ENCODE data around the gene ACVR1C.

ACVR1C gene

GRCh38 chr2:157565550-157565949 lies 63.1 kb downstream of the ACVR1C start:
- H4K20me1 ChIP-seq (ENCODE audit: insufficient read depth, low read length) = no peaks in the 10 kb centered on the region
- no peak overlapping the region for H2AFZ ChIP-seq (ENCODE audit: low read length)

GRCh38 chr2:157559890-157560289 lies 68.8 kb downstream of the ACVR1C start:
- TF ChIP-seq EZH2 (optimal IDR thresholded peaks at IDR 0.05; ENCODE audit: low read depth, low read length) (no peak), EZH2phosphoT487 (IDR thresholded peaks at IDR 0.05; ENCODE audit: low read length) (no peak)
- TF ChIP-seq, protein P1, sequence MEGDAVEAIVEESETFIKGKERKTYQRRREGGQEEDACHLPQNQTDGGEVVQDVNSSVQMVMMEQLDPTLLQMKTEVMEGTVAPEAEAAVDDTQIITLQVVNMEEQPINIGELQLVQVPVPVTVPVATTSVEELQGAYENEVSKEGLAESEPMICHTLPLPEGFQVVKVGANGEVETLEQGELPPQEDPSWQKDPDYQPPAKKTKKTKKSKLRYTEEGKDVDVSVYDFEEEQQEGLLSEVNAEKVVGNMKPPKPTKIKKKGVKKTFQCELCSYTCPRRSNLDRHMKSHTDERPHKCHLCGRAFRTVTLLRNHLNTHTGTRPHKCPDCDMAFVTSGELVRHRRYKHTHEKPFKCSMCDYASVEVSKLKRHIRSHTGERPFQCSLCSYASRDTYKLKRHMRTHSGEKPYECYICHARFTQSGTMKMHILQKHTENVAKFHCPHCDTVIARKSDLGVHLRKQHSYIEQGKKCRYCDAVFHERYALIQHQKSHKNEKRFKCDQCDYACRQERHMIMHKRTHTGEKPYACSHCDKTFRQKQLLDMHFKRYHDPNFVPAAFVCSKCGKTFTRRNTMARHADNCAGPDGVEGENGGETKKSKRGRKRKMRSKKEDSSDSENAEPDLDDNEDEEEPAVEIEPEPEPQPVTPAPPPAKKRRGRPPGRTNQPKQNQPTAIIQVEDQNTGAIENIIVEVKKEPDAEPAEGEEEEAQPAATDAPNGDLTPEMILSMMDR (IDR thresholded peaks at IDR 0.05; ENCODE audit: low read length) = no peak
- H3K9me3 ChIP-seq (replicated peaks; ENCODE audit: insufficient read depth, low read length) = no peaks in the 10 kb centered on the region
- no peak overlapping the region for H3K9ac ChIP-seq (ENCODE audit: low read length)
- no peaks in the 10 kb centered on the region for H3F3A ChIP-seq (ENCODE audit: insufficient read depth, low read length)
- H3K27me3 ChIP-seq (replicated peaks; ENCODE audit: insufficient read depth, low read length) = no peaks in the 10 kb centered on the region
- no peaks in the 10 kb centered on the region for H3K79me2 ChIP-seq (ENCODE audit: low read length)
- no peaks in the 10 kb centered on the region for H3K9me2 ChIP-seq (replicated peaks; ENCODE audit: insufficient read depth, low read length)
- no peak for DNase-seq
- no peak overlapping the region for H3K4me2 ChIP-seq (ENCODE audit: low read depth, low read length)
- no peaks in the 10 kb centered on the region for H3K36me3 ChIP-seq (replicated peaks; ENCODE audit: insufficient read depth, low read length)
- H4K20me1 ChIP-seq (ENCODE audit: insufficient read depth, low read length) = no peaks in the 10 kb centered on the region
- H2AFZ ChIP-seq (ENCODE audit: low read length) = no peak overlapping the region
- H3K27ac ChIP-seq (ENCODE audit: low read length) = no peak overlapping the region
- H3K4me1 ChIP-seq (ENCODE audit: low read length) = peaks cover 17% of the 10 kb centered on the region
- H3K4me3 ChIP-seq (ENCODE audit: low read length) = no peak overlapping the region

More at GRCh38 chr2:157565550-157565949, 63.1 kb downstream of the ACVR1C start:
- Histone ChIP-seq H3K4me3 (ENCODE audit: low read length) (no peak overlapping the region), H3K36me3 (replicated peaks; ENCODE audit: insufficient read depth, low read length) (no peaks in the 10 kb centered on the region), H3F3A (ENCODE audit: insufficient read depth, low read length) (no peaks in the 10 kb centered on the region), H3K79me2 (ENCODE audit: low read length) (no peaks in the 10 kb centered on the region), H3K9me2 (replicated peaks; ENCODE audit: insufficient read depth, low read length) (no peaks in the 10 kb centered on the region), H3K4me1 (ENCODE audit: low read length) (no peaks in the 10 kb centered on the region), H3K27me3 (replicated peaks; ENCODE audit: insufficient read depth, low read length) (no peaks in the 10 kb centered on the region), H3K9ac (ENCODE audit: low read length) (no peak overlapping the region), H3K27ac (ENCODE audit: low read length) (no peak overlapping the region), H3K4me2 (ENCODE audit: low read depth, low read length) (no peak overlapping the region), H3K9me3 (replicated peaks; ENCODE audit: insufficient read depth, low read length) (no peaks in the 10 kb centered on the region)
- no peak for DNase-seq
- TF ChIP-seq, protein P1 (IDR thresholded peaks at IDR 0.05; ENCODE audit: low read length) = no peak
- TF ChIP-seq EZH2phosphoT487 (IDR thresholded peaks at IDR 0.05; ENCODE audit: low read length) = no peak
- TF ChIP-seq EZH2 (optimal IDR thresholded peaks at IDR 0.05; ENCODE audit: low read depth, low read length) = no peak

DNA sequence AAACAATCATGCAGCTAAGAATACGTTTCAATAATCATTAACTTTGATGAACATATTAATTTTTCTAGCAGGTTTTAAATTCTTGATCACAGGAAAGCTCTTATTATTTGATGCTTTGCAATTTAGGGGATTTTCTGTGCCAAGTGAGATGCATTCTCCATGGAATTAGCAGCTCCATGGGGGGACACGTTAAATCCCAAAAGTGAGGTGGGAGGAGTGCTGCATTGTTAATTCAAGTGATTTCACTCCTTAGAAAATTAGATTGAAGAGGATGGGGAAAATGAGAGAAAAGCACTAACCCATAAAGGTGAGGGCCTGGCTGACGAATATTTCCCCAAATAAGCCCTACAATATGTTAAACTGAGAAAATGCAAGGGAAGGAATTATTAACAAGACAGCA lies 69.2 kb downstream of the ACVR1C start:
- TF ChIP-seq EZH2phosphoT487 (IDR thresholded peaks at IDR 0.05; ENCODE audit: low read length) (no peak), EZH2 (optimal IDR thresholded peaks at IDR 0.05; ENCODE audit: low read depth, low read length) (no peak)
- TF ChIP-seq, protein P1 (IDR thresholded peaks at IDR 0.05; ENCODE audit: low read length) = no peak
- DNase-seq = no peak
- Histone ChIP-seq H3K4me3 (ENCODE audit: low read length) (no peak overlapping the region), H3K27me3 (replicated peaks; ENCODE audit: insufficient read depth, low read length) (no peaks in the 10 kb centered on the region), H3K9me2 (replicated peaks; ENCODE audit: insufficient read depth, low read length) (no peaks in the 10 kb centered on the region), H2AFZ (ENCODE audit: low read length) (no peak overlapping the region), H3F3A (ENCODE audit: insufficient read depth, low read length) (no peaks in the 10 kb centered on the region), H3K9ac (ENCODE audit: low read length) (no peak overlapping the region), H3K9me3 (replicated peaks; ENCODE audit: insufficient read depth, low read length) (no peaks in the 10 kb centered on the region), H3K27ac (ENCODE audit: low read length) (no peak overlapping the region), H3K4me1 (ENCODE audit: low read length) (peaks cover 17% of the 10 kb centered on the region), H3K79me2 (ENCODE audit: low read length) (no peaks in the 10 kb centered on the region), H3K4me2 (ENCODE audit: low read depth, low read length) (no peak overlapping the region), H3K36me3 (replicated peaks; ENCODE audit: insufficient read depth, low read length) (no peaks in the 10 kb centered on the region), H4K20me1 (ENCODE audit: insufficient read depth, low read length) (no peaks in the 10 kb centered on the region)
